SK-N-SH (cell line): Measurements from ENCODE around the gene SEMA3C. TPM values are rescaled to one million over a fixed set of nuclear protein-coding genes. Genes with fewer than 3 reads are reported as not detected.

Experiments
- CTCF ChIA-PET: fragments of 300-600, 350-600 bp; formaldehyde crosslinking; extraction: SDS; loops from one replicate; lab custom pipeline; 2021; lab: Yijun Ruan, JAX
- POLR2A ChIA-PET: fragments of 350-600 bp; sonication (Branson Sonifier 250); formaldehyde crosslinking; extraction: SDS; loops from one replicate; lab custom pipeline; 2020; ENCODE audit warnings: antibody characterized with exemption, inconsistent platforms; lab: Yijun Ruan, JAX
- DNase-seq: peaks from one replicate; pipeline ENCODE4 v3.0.0; 2012
- H2AFZ ChIP-seq: fragments of 200-600 bp; sonication (generic); 2 replicates; pipeline ENCODE4 v1.8.1; 2016; ENCODE audit warnings: antibody characterized with exemption, mild to moderate bottlenecking, low read depth
- H3F3A ChIP-seq: fragments of 200-600 bp; sonication (generic); replicated peaks from 2 replicates; pipeline ENCODE3; 2016; ENCODE audit warnings: antibody characterized with exemption, mild to moderate bottlenecking; ENCODE audit not compliant: insufficient read depth
- H3K27ac ChIP-seq, 2 experiments: fragments of 200-500 bp in 1 of 2; fragments of 200-600 bp in 1 of 2; sonication (Bioruptor generic) in 1 of 2; sonication (generic), shearing (Covaris generic) in 1 of 2; 2 replicates each; pipeline versions ENCODE4 v1.5.1 to v1.6.1; 2014 to 2016; ENCODE audit warnings: low read depth in 2 of 2, inconsistent platforms in 1 of 2, low read length in 1 of 2, mild to moderate bottlenecking in 1 of 2, mixed read lengths in 1 of 2
- H3K27me3 ChIP-seq: fragments of 200-600 bp; sonication (generic), shearing (Covaris generic); 2 replicates; pipeline ENCODE4 v1.6.1; 2016; ENCODE audit warnings: mixed run types; ENCODE audit not compliant: insufficient read depth
- H3K36me3 ChIP-seq, 2 experiments: fragments of 200-500 bp in 1 of 2; fragments of 200-600 bp in 1 of 2; sonication (Bioruptor generic) in 1 of 2; sonication (generic) in 1 of 2; replicated peaks in 1 of 2; 2 replicates each; pipeline versions ENCODE3 to v1.5.1; 2014 to 2016; ENCODE audit warnings: low read length in 1 of 2, mild to moderate bottlenecking in 1 of 2; ENCODE audit not compliant: insufficient read depth in 2 of 2, control insufficient read depth in 1 of 2
- H3K4me1 ChIP-seq, 2 experiments: fragments of 200-500 bp in 1 of 2; fragments of 200-600 bp in 1 of 2; sonication (Bioruptor generic) in 1 of 2; sonication (generic), shearing (Covaris generic) in 1 of 2; 2 replicates each; pipeline versions ENCODE4 v1.5.1 to v1.6.1; 2014 to 2016; ENCODE audit warnings: low read depth in 1 of 2, low read length in 1 of 2, mixed run types in 1 of 2; ENCODE audit not compliant: insufficient read depth in 2 of 2, control insufficient read depth in 1 of 2
- H3K4me2 ChIP-seq: fragments of 200-600 bp; sonication (generic), shearing (Covaris generic); 2 replicates; pipeline ENCODE4 v1.6.1; 2017; ENCODE audit warnings: mixed run types
- H3K4me3 ChIP-seq, 2 experiments: fragments of 200-500 bp in 1 of 2; fragments of 200-600 bp in 1 of 2; sonication (Bioruptor generic) in 1 of 2; sonication (generic), shearing (Covaris generic) in 1 of 2; 2 replicates each; pipeline versions ENCODE4 v1.5.1 to v1.8.1; 2014 to 2016; ENCODE audit warnings: low read depth in 2 of 2, inconsistent platforms in 1 of 2, low read length in 1 of 2, mild to moderate bottlenecking in 1 of 2, mixed read lengths in 1 of 2, moderate library complexity in 1 of 2
- H3K79me2 ChIP-seq: fragments of 200-600 bp; sonication (generic); 2 replicates; pipeline ENCODE4 v1.8.1; 2017; ENCODE audit warnings: mild to moderate bottlenecking; ENCODE audit not compliant: insufficient read depth
- H3K9ac ChIP-seq: fragments of 200-600 bp; sonication (generic); 2 replicates; pipeline ENCODE4 v1.6.1; 2017; ENCODE audit warnings: mixed run types
- H3K9me2 ChIP-seq: fragments of 200-600 bp; sonication (generic); 2 replicates; pipeline ENCODE4 v1.6.1; 2017; ENCODE audit warnings: mixed run types
- H3K9me3 ChIP-seq: fragments of 200-600 bp; sonication (generic); 2 replicates; pipeline ENCODE4 v1.6.1; 2017; ENCODE audit warnings: mixed run types, mild to moderate bottlenecking, moderate library complexity
- H4K20me1 ChIP-seq: fragments of 200-600 bp; sonication (generic); 2 replicates; pipeline ENCODE4 v1.6.1; 2017; ENCODE audit warnings: mild to moderate bottlenecking, mixed run types; ENCODE audit not compliant: insufficient read depth
- CTCF ChIP-seq: fragments of 200-600 bp; sonication (generic); IDR thresholded peaks from 2 replicates; pipeline ENCODE4 v1.6.1; 2017; ENCODE audit warnings: antibody characterized with exemption, mild to moderate bottlenecking, moderate library complexity
- EP300 ChIP-seq, 2 experiments: IDR thresholded peaks; 2 replicates each; pipeline versions ENCODE4 v1.4.0 to v1.6.1; 2012; ENCODE audit warnings: borderline replicate concordance in 1 of 2, low read depth in 1 of 2, low read length in 1 of 2
- EZH2phosphoT487 ChIP-seq: fragments of 200-600 bp; sonication (generic); IDR thresholded peaks from 2 replicates; pipeline ENCODE4 v1.6.1; 2017; ENCODE audit warnings: low read depth, mixed run types, mild to moderate bottlenecking, antibody characterized with exemption, moderate library complexity, borderline replicate concordance
- FOXJ3 ChIP-seq: sonication (generic); formaldehyde crosslinking; IDR thresholded peaks from 2 replicates; pipeline ENCODE4 v1.5.1; 2020; ENCODE audit warnings: mild to moderate bottlenecking, missing genetic modification reagents
- FOXM1 ChIP-seq: IDR thresholded peaks from 2 replicates; pipeline ENCODE4 v1.4.0; 2012; ENCODE audit warnings: low read depth, mild to moderate bottlenecking
- GABPA ChIP-seq: IDR thresholded peaks from 2 replicates; pipeline ENCODE4 v1.4.0; 2012; ENCODE audit warnings: low read depth, mild to moderate bottlenecking
- IRF3 ChIP-seq: fragments of 150-350 bp; IDR thresholded peaks from 2 replicates; pipeline ENCODE4 v1.6.1; 2016; ENCODE audit warnings: mild to moderate bottlenecking, low read depth, low read length
- JUND ChIP-seq: IDR thresholded peaks from 2 replicates; pipeline ENCODE4 v1.4.0; 2012
- MEF2A ChIP-seq: IDR thresholded peaks from 2 replicates; pipeline ENCODE4 v1.4.0; 2012; ENCODE audit warnings: low read depth, borderline replicate concordance
- MXI1 ChIP-seq: IDR thresholded peaks from 2 replicates; pipeline ENCODE4 v1.6.1; 2012; ENCODE audit warnings: mild to moderate bottlenecking, low read depth, low read length, improper control_type of control experiment
- REST ChIP-seq: IDR thresholded peaks from 2 replicates; pipeline ENCODE4 v1.6.1; 2012; ENCODE audit warnings: mild to moderate bottlenecking, low read depth, low read length, moderate library complexity
- TAF1 ChIP-seq: IDR thresholded peaks from 2 replicates; pipeline ENCODE4 v1.6.1; 2012; ENCODE audit warnings: low read depth, mild to moderate bottlenecking, low read length, moderate library complexity, borderline replicate concordance
- YY1 ChIP-seq: IDR thresholded peaks from 2 replicates; pipeline ENCODE4 v1.4.0; 2012; ENCODE audit warnings: low read depth, mild to moderate bottlenecking
- WGBS: methylation state at CpG from one replicate; pipeline ENCODE4 v1.1.6; 2017; ENCODE audit warnings: low lambda C conversion rate; 5-methylcytosine and 5-hydroxymethylcytosine counted together
- polyA plus RNA-seq, 3 experiments: library from polyadenylated mRNA; depleted of rRNA; stranded (reverse); fragments of >200 nt; gene quantifications; 2 replicates each; pipeline ENCODE4 v1.2.3, GENCODE V29; 2012
- TF ChIP-seq, protein P1 (sequence below): IDR thresholded peaks from 2 replicates; pipeline ENCODE4 v1.4.0; 2012; ENCODE audit warnings: low read depth, borderline replicate concordance
- TF ChIP-seq, protein P2 (sequence below): IDR thresholded peaks from 2 replicates; pipeline ENCODE4; 2012

The SEMA3C gene
- polyA plus RNA-seq, 1 of the 3 experiments (the other 2 are of a cell fraction), result 51.1 TPM

DNA sequence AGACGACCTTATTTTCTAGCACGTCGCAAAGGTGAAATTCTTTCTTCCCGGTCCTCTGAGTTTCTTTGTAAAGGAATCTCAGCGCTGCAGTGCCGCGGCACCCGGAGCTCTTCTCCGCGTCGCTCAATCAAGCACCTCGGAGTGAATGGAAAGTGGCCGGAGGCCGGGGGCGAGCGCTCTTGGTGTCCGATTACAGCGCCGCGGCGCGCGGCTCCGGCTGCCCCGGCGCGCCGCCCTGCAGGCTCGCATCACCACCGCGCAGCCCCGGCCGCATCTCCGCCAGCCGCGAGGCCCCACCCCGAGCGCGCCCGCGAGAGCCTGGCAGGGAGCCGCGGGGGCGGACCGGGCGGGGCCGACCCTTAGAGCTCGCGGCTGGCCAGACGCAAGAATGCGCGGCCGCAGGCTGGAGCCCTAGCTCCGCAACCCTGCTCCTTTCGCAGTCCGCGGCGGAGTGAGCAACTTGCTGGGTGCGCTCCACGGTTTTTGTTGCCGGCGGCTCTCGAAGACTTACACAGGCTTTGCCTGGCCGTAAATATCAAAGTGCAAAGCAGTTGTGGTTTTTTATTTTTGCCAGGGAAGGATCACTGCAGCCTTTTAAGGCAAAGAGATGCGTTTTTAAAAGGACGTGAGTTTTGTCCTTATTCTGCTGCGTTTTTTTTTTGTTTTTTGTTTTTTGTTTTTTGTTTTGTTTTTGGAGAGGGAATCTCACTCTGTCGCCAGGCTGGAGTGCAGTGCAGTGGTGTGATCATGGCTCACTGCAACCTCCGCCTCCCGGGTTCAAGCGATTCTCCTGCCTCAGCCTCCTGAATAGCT lies at the start of gene SEMA3C (continued):
- TF ChIP-seq, protein P1, sequence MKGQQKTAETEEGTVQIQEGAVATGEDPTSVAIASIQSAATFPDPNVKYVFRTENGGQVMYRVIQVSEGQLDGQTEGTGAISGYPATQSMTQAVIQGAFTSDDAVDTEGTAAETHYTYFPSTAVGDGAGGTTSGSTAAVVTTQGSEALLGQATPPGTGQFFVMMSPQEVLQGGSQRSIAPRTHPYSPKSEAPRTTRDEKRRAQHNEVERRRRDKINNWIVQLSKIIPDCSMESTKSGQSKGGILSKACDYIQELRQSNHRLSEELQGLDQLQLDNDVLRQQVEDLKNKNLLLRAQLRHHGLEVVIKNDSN, result no peak
- TF ChIP-seq IRF3 (0 out of 2 replicates have a peak, but pooled peaks have one; percentile 10), EP300 (IDR thresholded peaks at IDR 0.05; ENCODE audit: borderline replicate concordance in 1 of 2, low read depth in 1 of 2, low read length in 1 of 2) (peak in 1 of 2 experiments; percentile 60; a peak in 2 of 4 replicates), FOXM1 (no peak), MXI1 (peak; percentile 70; the same call in 1 of the 2 replicates), TAF1 (peak; percentile 90), CTCF (peak; percentile 16; the same call in 1 of the 2 replicates), FOXJ3 (CRISPR knock-in tag) (peak; percentile 17; the same call in 1 of the 2 replicates), JUND (no peak)

DNA sequence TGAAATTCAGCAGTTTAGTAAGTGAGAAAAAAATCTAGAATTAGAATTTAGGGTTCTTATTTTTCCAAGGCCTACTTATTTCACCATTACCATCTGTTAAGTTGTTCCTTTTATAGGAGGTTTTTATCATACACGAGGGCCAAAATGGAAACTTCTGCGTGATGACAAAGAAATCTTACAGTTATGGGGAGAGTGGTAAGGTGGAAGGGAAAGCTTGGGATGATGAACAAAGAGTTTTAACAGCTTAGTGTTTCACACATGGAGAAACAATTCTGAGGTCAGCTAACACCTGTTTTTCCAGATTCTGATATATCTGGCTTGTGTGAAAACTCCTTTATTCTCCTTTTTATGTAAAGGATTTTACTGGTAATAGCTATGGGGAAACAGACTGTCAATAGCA lies 49.8 kb upstream of the SEMA3C start:
- Histone ChIP-seq H3K4me1 (no peaks in the 10 kb centered on the region; a peak in 1 of 4 replicates), H3K9ac (no peak overlapping the region), H3K9me3 (no peaks in the 10 kb centered on the region), H3K9me2 (no peaks in the 10 kb centered on the region), H4K20me1 (no peaks in the 10 kb centered on the region), H3K4me2 (no peak overlapping the region), H3K79me2 (no peaks in the 10 kb centered on the region), H3K27ac (no peak overlapping the region), H2AFZ (no peak overlapping the region), H3K36me3 (no peaks in the 10 kb centered on the region), H3K27me3 (no peaks in the 10 kb centered on the region), H3K4me3 (no peak overlapping the region), H3F3A (peaks cover 3% of the 10 kb centered on the region)
- 89% methylated on average over 2 of the region's 2 CpGs for WGBS
- TF ChIP-seq, protein P2, sequence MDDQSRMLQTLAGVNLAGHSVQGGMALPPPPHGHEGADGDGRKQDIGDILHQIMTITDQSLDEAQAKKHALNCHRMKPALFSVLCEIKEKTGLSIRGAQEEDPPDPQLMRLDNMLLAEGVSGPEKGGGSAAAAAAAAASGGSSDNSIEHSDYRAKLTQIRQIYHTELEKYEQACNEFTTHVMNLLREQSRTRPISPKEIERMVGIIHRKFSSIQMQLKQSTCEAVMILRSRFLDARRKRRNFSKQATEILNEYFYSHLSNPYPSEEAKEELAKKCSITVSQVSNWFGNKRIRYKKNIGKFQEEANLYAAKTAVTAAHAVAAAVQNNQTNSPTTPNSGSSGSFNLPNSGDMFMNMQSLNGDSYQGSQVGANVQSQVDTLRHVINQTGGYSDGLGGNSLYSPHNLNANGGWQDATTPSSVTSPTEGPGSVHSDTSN, result no peak
- TF ChIP-seq CTCF (no peak), EZH2phosphoT487 (no peak), YY1 (no peak), FOXM1 (no peak), MEF2A (no peak), GABPA (no peak), REST (no peak)
- ChIA-PET CTCF (interaction anchor here (0.6 kb wide), 1 partner anchor 42 kb away, joined by 3 read pairs; no protein-coding TSS in a partner anchor), POLR2A (no interaction called here)
- DNase-seq, result no peak
